Ishikawa (cell line): ENCODE data around the gene PTPRE.

Source experiments
- CEBPB ChIP-seq: IDR thresholded peaks from 2 replicates; pipeline ENCODE4 v1.6.1; 2012
- CREB1 ChIP-seq: IDR thresholded peaks from 2 replicates; pipeline ENCODE4 v1.6.1; 2012; ENCODE audit warnings: low read depth
- EGR1 ChIP-seq: IDR thresholded peaks from 2 replicates; pipeline ENCODE4 v1.6.1; 2012
- EP300 ChIP-seq: IDR thresholded peaks from 2 replicates; pipeline ENCODE4 v1.6.1; 2012; ENCODE audit warnings: borderline replicate concordance
- FOXM1 ChIP-seq: IDR thresholded peaks from 2 replicates; pipeline ENCODE4 v1.6.1; 2012; ENCODE audit warnings: low read depth, borderline replicate concordance
- NFIC ChIP-seq: IDR thresholded peaks from 2 replicates; pipeline ENCODE4 v1.6.1; 2012
- RAD21 ChIP-seq: IDR thresholded peaks from 2 replicates; pipeline ENCODE4 v1.6.1; 2012; ENCODE audit warnings: low read depth
- TAF1 ChIP-seq: IDR thresholded peaks from 2 replicates; pipeline ENCODE4 v1.6.1; 2012; ENCODE audit warnings: low read depth, mild to moderate bottlenecking
- TCF12 ChIP-seq: IDR thresholded peaks from 2 replicates; pipeline ENCODE4 v1.6.1; 2012; ENCODE audit warnings: low read depth
- TEAD4 ChIP-seq: IDR thresholded peaks from 2 replicates; pipeline ENCODE4 v1.6.1; 2012
- YY1 ChIP-seq: IDR thresholded peaks from 2 replicates; pipeline ENCODE4 v1.6.1; 2012; ENCODE audit warnings: low read depth
- ZBTB7A ChIP-seq: IDR thresholded peaks from 2 replicates; pipeline ENCODE4 v1.6.1; 2012; ENCODE audit warnings: low read depth
- TF ChIP-seq, protein P1 (sequence below): IDR thresholded peaks from 2 replicates; pipeline ENCODE4 v1.6.1; 2012
- TF ChIP-seq, protein P2 (sequence below): IDR thresholded peaks from 2 replicates; pipeline ENCODE4 v1.6.1; 2012
- TF ChIP-seq, protein P3 (sequence below): IDR thresholded peaks from 2 replicates; pipeline ENCODE4 v1.6.1; 2012; ENCODE audit warnings: low read depth, mild to moderate bottlenecking

The PTPRE gene

DNA sequence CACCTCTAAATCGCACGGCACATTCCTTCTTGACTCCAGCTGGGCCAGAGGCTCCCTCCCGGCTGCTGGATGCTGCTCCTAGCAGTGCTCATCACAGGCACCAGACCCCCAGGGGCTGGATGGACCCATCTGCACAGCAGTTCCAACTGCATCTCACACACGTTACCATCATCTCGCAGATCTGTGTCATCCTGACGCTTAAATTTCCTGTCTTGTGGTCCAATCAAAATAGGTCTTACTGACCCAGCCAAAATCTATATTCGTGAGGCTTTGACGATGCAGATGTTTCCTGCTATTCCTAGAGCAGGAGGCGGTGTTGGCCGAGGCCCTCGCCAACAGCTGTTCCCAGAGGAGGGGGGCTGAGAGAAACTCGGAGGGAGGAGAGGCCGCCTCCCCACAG is 111.3 kb downstream of the PTPRE start:
- no peak for TF ChIP-seq ZBTB7A
- TF ChIP-seq, protein P1, sequence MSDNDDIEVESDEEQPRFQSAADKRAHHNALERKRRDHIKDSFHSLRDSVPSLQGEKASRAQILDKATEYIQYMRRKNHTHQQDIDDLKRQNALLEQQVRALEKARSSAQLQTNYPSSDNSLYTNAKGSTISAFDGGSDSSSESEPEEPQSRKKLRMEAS, result no peak
- TF ChIP-seq CEBPB, result no peak
- no peak for TF ChIP-seq TEAD4
- no peak for TF ChIP-seq EGR1
- TF ChIP-seq NFIC, result no peak
- no peak for TF ChIP-seq YY1
- no peak for TF ChIP-seq TCF12
- TF ChIP-seq RAD21, result no peak
- no peak for TF ChIP-seq EP300
- no peak for TF ChIP-seq CREB1
- TF ChIP-seq, protein P2, sequence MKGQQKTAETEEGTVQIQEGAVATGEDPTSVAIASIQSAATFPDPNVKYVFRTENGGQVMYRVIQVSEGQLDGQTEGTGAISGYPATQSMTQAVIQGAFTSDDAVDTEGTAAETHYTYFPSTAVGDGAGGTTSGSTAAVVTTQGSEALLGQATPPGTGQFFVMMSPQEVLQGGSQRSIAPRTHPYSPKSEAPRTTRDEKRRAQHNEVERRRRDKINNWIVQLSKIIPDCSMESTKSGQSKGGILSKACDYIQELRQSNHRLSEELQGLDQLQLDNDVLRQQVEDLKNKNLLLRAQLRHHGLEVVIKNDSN, result no peak
- TF ChIP-seq, protein P3, sequence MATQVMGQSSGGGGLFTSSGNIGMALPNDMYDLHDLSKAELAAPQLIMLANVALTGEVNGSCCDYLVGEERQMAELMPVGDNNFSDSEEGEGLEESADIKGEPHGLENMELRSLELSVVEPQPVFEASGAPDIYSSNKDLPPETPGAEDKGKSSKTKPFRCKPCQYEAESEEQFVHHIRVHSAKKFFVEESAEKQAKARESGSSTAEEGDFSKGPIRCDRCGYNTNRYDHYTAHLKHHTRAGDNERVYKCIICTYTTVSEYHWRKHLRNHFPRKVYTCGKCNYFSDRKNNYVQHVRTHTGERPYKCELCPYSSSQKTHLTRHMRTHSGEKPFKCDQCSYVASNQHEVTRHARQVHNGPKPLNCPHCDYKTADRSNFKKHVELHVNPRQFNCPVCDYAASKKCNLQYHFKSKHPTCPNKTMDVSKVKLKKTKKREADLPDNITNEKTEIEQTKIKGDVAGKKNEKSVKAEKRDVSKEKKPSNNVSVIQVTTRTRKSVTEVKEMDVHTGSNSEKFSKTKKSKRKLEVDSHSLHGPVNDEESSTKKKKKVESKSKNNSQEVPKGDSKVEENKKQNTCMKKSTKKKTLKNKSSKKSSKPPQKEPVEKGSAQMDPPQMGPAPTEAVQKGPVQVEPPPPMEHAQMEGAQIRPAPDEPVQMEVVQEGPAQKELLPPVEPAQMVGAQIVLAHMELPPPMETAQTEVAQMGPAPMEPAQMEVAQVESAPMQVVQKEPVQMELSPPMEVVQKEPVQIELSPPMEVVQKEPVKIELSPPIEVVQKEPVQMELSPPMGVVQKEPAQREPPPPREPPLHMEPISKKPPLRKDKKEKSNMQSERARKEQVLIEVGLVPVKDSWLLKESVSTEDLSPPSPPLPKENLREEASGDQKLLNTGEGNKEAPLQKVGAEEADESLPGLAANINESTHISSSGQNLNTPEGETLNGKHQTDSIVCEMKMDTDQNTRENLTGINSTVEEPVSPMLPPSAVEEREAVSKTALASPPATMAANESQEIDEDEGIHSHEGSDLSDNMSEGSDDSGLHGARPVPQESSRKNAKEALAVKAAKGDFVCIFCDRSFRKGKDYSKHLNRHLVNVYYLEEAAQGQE, result no peak
- TF ChIP-seq TAF1, result no peak
- no peak for TF ChIP-seq FOXM1

DNA sequence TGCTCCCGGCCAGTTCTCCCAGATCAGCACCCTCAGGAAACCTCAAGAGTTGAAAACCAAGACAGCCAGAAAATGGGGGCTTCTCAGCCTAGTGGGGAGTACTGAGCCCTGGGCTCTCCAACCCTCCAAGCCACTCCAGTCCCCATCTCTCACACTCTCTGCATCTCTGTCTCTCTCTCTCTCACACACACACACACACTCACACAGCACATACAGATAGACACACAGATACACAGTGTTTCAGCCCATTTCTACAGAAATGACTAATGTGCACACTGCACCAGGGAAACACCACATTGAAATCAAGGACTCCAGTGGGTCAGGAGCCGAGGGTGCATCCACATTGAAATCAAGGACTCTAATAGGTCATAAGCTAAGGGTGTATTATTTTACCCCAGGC is 111.8 kb downstream of the PTPRE start:
- TF ChIP-seq FOXM1 (no peak), NFIC (no peak), TCF12 (no peak), EP300 (no peak), ZBTB7A (no peak)
- TF ChIP-seq, protein P3, result no peak

DNA sequence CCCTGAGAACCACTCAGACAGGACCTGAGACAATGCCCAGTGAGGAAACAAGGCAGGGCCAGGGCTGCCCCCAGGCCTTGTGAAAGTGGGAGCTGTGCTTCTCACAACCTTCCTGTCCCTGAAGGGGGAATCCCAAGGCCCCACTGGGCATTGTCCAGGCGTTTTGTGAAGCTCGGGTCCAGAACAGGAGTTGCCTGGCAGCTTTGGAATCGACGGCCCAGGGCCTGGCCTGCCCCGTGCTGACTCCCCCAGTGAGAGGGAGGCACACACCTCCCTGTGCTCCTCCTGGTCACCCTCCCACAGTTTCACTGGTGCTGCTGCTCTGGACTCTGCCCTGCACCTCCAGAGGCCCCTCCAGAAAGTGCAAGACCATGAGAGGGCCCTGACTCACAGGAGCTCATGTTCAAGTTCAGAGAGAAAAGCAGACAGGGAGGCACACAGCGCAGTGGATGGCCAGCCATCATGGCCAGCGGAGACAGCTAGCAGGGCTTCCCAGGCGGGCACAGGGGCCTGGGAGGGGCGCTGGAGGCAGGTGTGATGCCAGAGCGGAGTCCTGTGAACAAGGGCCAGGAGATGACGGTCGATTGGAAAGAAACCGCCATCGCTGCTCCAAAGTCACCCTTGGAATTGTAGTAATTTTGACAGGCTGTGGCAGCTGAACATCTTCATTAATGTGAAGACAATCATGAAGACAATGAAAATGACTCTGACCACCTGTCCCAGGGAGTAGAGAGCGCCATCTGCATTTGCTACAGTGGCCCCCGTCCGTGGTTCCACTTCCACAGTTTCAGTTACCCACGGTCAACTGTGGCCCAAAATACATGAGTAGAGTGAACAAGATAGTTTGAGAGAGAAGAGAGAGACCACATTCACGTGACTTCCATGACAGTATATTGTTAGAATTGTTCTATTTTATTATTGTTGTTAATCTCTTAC is 115.6 kb downstream of the PTPRE start:
- TF ChIP-seq, protein P3, result no peak
- TF ChIP-seq NFIC (no peak), CREB1 (no peak), ZBTB7A (no peak), EGR1 (no peak), RAD21 (no peak), CEBPB (no peak), TEAD4 (no peak), FOXM1 (no peak), YY1 (no peak)
- TF ChIP-seq, protein P1, result no peak

DNA sequence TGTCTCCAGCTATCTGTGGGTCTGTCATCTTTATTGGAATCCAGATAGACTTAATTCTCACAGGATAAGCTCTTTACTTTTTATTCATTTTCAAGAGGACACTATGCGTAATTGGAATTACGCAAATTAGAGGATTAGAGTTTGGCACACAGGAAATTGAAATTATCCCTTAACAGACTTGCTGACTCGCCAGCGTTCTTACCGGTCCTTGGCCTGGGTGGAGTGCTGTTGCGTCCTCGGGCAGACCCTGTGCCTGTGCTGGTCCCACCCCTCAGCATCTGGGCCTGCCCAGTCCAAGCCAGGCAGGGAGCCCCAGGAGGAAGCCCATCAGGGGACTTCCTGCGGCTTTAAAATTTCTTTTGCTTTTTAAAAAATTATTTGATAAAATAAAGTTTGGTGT is 117.5 kb downstream of the PTPRE start:
- TF ChIP-seq NFIC (no peak), TCF12 (no peak), TAF1 (no peak), YY1 (no peak), FOXM1 (no peak), RAD21 (no peak), EGR1 (no peak), CEBPB (no peak), TEAD4 (no peak), EP300 (no peak), CREB1 (no peak), ZBTB7A (no peak)
- TF ChIP-seq, protein P2, result no peak
- TF ChIP-seq, protein P3, result no peak
- TF ChIP-seq, protein P1, result no peak
